HL-60/S4 treated with phorbol 12-myristate 13-acetate at 8.2 ng/mL for 4 days and 3 days (cell line): ENCODE results near the gene ADGRG6.
"Not testable (repeated sequence)": the region's sequence is repeated elsewhere in the genome, so short reads cannot be mapped to it uniquely, and the experiment has no call there.

Experiments
- in situ Hi-C: fragments of 300-500 bp; cut with MboI; formaldehyde crosslinking; loops from 2 replicates; pipeline ENCODE4 v1.15.0; 2022; ENCODE audit warnings: low sequenced_read_pairs

Gene ADGRG6

DNA sequence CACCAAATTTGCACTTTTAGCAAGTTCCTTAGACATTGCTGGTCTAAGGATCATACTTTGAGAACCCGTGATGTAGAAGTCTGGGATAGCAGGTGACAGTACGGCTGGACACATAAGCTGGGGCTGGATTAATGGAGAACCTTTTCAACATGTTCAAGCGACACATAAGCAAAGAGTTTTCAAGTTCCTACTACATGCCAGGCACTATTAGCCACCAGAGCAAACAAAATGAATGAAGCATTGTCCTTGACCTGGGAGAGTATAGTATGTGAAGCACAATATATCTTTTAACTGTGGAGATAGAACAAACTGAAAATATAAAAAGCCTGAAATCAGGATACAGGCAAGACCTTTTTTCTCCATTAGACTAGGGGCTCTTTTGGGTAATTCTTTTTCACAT lies 102.9 kb downstream of the ADGRG6 start:
- in situ Hi-C loops = no loop called here

DNA sequence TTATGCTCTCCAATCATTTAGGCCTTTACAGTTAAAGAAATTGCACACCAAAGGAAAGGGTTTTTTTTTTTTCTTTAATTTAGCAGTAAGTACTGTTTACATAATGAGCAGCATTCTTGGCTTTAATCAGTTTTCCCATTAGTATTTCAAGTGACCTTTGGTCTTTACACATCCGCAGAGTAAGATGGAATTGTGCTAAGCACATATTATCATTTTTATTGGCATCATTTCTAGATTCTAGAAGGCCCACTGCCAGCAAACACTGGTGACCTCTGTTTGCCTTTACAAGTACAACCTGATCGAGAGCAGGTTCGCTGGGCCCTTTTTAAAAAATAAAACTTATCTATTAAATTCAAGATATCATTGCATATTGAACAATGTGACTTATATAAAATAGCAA lies 104.3 kb downstream of the ADGRG6 start:
- in situ Hi-C loops = no loop called here

DNA sequence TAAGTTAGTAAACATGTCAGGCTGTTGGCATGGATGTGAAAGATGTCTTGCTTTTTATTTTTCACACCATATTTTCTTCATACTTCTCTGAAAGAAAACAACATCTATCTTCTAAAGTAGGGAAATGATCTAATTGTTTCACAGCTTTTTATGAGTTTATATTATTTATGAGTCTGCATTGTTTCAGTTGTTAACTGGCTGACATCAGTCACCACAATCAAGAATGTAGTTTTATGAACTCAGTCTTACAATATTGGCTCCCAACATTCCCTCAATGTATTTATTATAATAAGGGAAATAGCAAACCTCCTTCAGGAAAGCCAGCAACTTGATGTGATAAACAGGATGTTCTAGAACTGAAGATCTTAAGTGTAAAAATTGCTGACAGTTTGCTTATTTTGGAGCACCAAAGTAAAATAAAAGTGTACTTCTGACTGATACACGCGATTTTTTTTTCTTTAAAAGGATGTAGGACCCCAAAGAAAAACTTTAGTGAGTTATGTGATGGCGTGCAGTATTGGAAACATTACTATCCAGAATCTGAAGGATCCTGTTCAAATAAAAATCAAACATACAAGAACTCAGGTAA lies 106.0 kb downstream of the ADGRG6 start:
- in situ Hi-C loops = no loop called here

- in situ Hi-C loops = no loop called here
These were observed 106.6 kb downstream of the ADGRG6 start for GRCh38 chr6:142408409-142408808.

- in situ Hi-C loops = no loop called here
These were observed 108.0 kb downstream of the ADGRG6 start for GRCh38 chr6:142409794-142410193.

GRCh38 chr6:142411145-142411544 lies 109.3 kb downstream of the ADGRG6 start:
- in situ Hi-C loops = no loop called here

- in situ Hi-C loops = no loop called here
These were observed 110.4 kb downstream of the ADGRG6 start for GRCh38 chr6:142412241-142412640.

DNA sequence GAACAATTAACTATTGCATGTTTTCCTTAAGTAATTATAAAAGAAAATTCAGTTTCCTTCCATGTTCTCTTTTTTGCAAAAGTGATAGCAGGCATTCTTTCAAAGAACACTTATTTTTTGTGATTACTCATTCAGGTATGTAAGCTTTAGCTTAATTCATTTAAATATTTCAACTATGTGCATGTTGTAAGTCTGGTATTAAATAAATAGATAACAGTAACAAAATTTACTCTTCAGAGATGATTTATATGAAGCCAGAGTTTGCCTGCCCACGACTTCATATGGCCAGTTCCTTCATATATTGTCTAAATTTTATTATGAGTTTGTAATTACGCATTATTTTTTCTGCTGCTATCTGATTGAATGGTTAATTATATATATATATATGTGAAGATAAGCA lies 110.9 kb downstream of the ADGRG6 start:
- in situ Hi-C loops = no loop called here

- in situ Hi-C loops = no loop called here
These were observed 111.3 kb downstream of the ADGRG6 start for GRCh38 chr6:142413111-142413510.

GRCh38 chr6:142414462-142415250 lies 112.8 kb downstream of the ADGRG6 start:
- in situ Hi-C loops = no loop called here

- in situ Hi-C loops = no loop called here
These were observed 114.4 kb downstream of the ADGRG6 start for GRCh38 chr6:142416179-142416578.

GRCh38 chr6:142416686-142417085 lies 114.9 kb downstream of the ADGRG6 start:
- in situ Hi-C loops = no loop called here

- in situ Hi-C loops = no loop called here
These were observed 115.5 kb downstream of the ADGRG6 start for GRCh38 chr6:142417331-142417750.

DNA sequence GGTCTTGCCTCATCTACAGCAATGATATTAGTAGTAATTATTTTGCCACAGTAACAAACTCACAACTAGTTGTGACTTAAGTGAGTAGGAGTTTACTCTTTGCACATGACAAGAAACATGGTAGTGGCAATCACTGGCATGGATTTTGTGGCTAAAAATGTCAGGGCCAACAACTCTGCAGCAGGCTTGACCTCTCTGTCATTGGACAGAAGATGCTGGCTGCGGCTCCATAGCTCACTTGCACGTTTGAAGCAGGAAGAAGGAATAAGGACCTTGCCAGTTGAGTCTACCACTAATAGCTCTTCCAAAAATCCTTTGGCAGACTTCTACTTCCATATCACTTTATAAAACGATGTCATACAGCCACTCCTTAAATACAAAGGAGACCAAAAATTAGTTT lies 117.3 kb downstream of the ADGRG6 start:
- in situ Hi-C loops = no loop called here

GRCh38 chr6:142420802-142421201 lies 119.0 kb downstream of the ADGRG6 start:
- in situ Hi-C loops = no loop called here

- in situ Hi-C loops = no loop called here
These were observed 119.7 kb downstream of the ADGRG6 start for GRCh38 chr6:142421285-142422117.

DNA sequence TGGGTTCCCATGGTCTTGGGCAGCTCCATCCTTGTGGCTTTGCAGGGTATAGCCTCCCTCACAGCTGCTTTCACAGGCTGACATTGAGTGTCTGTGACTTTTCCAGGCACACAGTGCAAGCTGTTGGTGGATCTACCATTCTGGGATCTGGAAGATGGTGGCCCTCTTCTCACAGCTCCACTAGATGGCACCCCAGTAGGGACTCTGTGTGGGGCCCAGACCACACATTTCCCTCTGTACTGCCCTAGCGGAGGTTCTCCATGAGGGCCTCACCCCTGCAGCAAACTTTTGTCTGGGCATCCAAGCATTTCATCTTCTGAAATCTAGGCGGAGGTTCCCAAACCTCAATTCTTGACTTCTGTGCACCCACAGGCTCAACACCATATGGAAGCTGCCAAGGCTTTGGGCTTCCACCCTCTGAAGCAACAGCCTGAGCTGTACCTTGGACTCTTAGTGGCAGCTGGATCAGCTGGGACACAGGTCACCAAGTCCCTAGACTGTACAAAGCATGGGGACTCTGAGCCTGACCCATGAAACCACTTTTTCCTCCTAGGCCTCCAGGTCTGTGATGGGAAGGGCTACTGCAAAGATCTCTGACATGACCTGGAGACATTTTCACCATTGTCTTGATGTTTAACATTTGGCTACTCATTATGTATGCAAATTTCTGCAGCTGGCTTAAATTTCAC lies 124.8 kb downstream of the ADGRG6 start:
- in situ Hi-C loops = not testable (repeated sequence)

- in situ Hi-C loops = not testable (repeated sequence)
These were observed 126.7 kb downstream of the ADGRG6 start for GRCh38 chr6:142428468-142428867.

- in situ Hi-C loops = no loop called here
These were observed 127.4 kb downstream of the ADGRG6 start for GRCh38 chr6:142429195-142429594.

DNA sequence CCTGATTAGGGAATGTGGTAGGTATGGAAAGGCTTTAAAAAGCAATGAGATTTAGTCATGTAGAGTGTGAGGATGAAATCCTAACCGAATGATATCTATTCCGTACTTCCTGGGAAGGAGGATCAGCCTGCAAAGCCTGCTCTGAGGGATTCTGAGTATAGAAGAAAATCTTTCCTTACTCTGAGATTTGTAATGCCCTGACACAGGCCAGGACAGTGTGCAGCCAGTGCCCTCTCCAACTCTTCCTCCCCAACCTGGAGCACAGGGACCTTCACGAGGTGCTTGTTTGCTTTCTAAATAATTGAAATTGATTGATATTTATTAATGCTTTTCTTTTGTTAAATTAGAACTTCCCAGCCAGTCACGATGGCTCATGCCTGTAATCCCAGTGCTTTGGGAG lies 131.6 kb downstream of the ADGRG6 start:
- in situ Hi-C loops = no loop called here

DNA sequence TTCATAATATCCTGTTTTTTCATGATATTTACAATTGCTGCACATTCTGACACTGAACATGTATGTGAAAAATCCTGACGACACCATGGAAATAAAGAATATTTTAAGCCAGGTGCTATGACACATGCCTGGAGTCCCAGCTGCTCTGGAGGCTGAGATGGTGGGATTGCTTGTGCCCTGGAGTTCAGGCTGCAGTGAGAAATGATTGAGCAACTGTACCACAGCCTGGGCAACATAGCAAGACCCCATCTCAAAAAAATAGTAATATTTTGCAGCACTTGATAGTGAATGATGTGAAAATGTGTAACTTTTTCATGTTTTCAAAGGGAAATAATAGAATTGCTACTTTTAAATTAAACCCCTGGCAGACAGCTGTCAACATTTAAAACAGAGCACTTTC lies 137.1 kb downstream of the ADGRG6 start:
- in situ Hi-C loops = no loop called here
